Tongue (tissue), 2 donors: Measurements from ENCODE around the gene ABCA10. TPM values are rescaled to one million over a fixed set of nuclear protein-coding genes. Genes with fewer than 3 reads are reported as not detected.
"Not testable (repeated sequence)": the region's sequence is repeated elsewhere in the genome, so short reads cannot be mapped to it uniquely, and the experiment has no call there.

Source experiments
- DNase-seq: peaks from one replicate; pipeline ENCODE4 v3.0.0-alpha.2; 2015
- total RNA-seq: library from RNA; depleted of rRNA; stranded (reverse); fragments of >200 nt; gene quantifications from one replicate; pipeline ENCODE4 v1.2.3, GENCODE V29; 2014

The ABCA10 gene
- 33.5 TPM for total RNA-seq

GRCh38 chr17:69228576-69228975 lies at the start of gene ABCA10:
ABCA10 (minus strand) TSS chr17:69228824; CDS start chr17:69225358, 3,466 bp downstream.
- DNase-seq: peak; percentile 19

GRCh38 chr17:69276279-69276678 lies 47.7 kb upstream of the ABCA10 start:
- not testable (repeated sequence) for DNase-seq

- no peak for DNase-seq
These were observed 47.1 kb upstream of the ABCA10 start for GRCh38 chr17:69275751-69276150.

GRCh38 chr17:69271023-69271422 lies 42.4 kb upstream of the ABCA10 start:
- no peak for DNase-seq

GRCh38 chr17:69269131-69269998 lies 40.7 kb upstream of the ABCA10 start:
- DNase-seq: peak; percentile 17

GRCh38 chr17:69268543-69269014 lies 40.0 kb upstream of the ABCA10 start:
- no peak for DNase-seq

- no peak for DNase-seq
These were observed 38.6 kb upstream of the ABCA10 start for GRCh38 chr17:69267219-69267618.

GRCh38 chr17:69265873-69266272 lies 37.2 kb upstream of the ABCA10 start:
- DNase-seq: no peak

GRCh38 chr17:69254187-69254586 lies 25.6 kb upstream of the ABCA10 start:
- DNase-seq: no peak

GRCh38 chr17:69250641-69251040 lies 22.0 kb upstream of the ABCA10 start:
- no peak for DNase-seq

- peak; percentile 75 for DNase-seq
These were observed 18.2 kb upstream of the ABCA10 start for GRCh38 chr17:69246726-69247375.

- DNase-seq: no peak
These were observed 17.6 kb upstream of the ABCA10 start for GRCh38 chr17:69246202-69246601.

- no peak for DNase-seq
These were observed 17.0 kb upstream of the ABCA10 start for GRCh38 chr17:69245617-69246016.

GRCh38 chr17:69239611-69240600 lies 11.3 kb upstream of the ABCA10 start:
- DNase-seq: no peak

GRCh38 chr17:69236946-69237345 lies 8.3 kb upstream of the ABCA10 start:
- no peak for DNase-seq

- no peak for DNase-seq
These were observed 7.8 kb upstream of the ABCA10 start for GRCh38 chr17:69236464-69236863.

GRCh38 chr17:69235338-69236058 lies 6.9 kb upstream of the ABCA10 start:
- DNase-seq: peak; percentile 90

GRCh38 chr17:69232650-69233049 lies 4.0 kb upstream of the ABCA10 start:
- no peak for DNase-seq

GRCh38 chr17:69231521-69231920 lies 2.9 kb upstream of the ABCA10 start:
- DNase-seq: no peak

GRCh38 chr17:69230939-69231338 lies 2.3 kb upstream of the ABCA10 start:
- DNase-seq: no peak

GRCh38 chr17:69228018-69228417 lies 606 bp downstream of the ABCA10 start:
- DNase-seq: no peak

GRCh38 chr17:69227541-69227940 lies 1.1 kb downstream of the ABCA10 start:
- DNase-seq: no peak
